ENCODE measurements around the gene PLAGL1.
A peak's percentile ranks its signal among the peaks of the same experiment; 100 is the strongest.

PLAGL1 gene

GRCh38 chr6:143965503-143966171, 42.4 kb downstream of the PLAGL1 start:
- DNase-seq (ENCODE audit: low spot score): no peak

GRCh38 chr6:143964674-143965081, 43.4 kb downstream of the PLAGL1 start:
- DNase-seq (ENCODE audit: low spot score): no peak

DNA sequence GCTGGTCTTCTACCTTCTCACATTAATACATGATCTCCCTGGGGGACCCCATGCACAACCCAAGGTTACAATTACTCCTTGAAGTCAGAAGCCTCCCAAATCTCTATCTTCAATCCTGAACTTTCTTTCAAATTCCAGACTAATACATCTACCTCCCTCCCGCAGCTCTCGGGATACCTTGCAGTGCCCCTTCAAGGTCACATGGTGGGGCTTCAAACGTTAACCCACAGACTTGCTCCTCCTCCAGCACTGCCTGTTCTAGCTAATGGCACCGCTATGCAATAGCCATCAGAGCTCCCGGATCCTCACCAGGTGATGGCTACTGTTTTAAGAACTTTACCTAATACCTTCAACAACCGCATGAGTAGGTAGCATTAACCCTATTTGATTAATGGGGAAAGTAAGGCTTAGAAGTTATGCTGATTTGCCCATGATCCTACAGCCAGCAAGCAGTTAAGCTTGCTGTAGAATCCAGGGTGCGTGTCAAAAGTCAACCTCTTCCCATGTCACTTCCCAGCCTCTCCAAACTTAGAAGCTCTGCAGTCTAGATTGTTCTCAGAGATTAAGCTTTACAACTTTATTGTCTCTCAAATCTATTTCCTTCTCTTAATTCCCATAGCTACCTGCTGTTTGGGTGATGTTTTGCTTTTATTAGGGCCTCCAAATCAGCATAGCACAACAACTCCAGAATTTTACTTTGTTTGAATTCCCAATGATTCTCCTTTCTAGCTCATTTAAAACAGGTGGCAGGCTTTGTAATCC, 44.7 kb downstream of the PLAGL1 start:
- DNase-seq (ENCODE audit: low spot score): no peak

DNA sequence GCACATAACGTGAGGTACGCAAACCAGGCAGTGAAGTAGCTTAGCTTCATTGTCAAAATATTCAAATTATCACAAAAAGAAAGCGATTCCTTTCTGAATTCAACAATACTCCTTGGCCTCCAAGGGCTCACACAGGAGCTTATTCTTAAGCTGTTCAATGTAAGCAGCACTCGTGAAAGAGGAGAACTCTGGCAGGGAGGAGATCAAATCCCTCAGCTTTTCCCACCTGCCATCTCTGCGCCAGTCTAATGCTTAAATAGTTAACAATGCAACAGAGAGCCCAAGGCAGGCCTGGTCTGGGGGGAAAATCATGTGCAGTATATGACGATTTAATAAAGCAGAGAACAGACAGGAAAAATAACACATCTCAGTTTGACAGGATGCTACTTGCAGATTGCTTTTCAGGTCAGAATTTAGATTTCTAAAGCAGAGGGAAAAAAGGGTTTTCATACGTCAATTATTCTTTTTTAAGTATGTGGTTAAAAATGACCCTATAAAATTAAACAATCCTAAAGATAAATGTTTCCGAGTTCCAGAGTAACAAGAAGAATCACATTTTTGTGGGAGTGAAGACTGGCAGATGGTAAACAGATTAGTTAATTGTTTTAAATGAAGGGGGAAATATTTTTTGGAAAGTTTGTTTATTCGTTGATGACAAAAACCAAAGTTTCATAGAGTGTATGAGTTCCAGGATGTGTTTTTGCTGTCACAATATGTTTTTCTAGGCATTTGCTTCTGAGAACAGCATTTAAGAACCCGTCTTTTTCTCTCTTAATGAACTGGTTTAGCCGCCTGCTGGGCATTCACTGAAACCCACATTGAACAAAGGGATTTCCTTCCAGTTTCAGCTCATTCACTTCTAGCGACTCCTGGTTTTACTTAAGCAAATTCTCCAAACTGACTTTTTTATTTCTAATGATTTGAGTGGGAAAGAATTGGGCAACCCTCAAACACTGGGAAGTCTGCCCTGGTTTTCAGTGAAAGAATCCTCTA, 45.9 kb downstream of the PLAGL1 start:
- DNase-seq (ENCODE audit: low spot score): no peak

- DNase-seq (ENCODE audit: low spot score): no peak
Measured at GRCh38 chr6:143961066-143961465, 47.0 kb downstream of the PLAGL1 start.

- no peak for DNase-seq (ENCODE audit: low spot score)
Measured at GRCh38 chr6:143959927-143960326, 48.1 kb downstream of the PLAGL1 start.

DNA sequence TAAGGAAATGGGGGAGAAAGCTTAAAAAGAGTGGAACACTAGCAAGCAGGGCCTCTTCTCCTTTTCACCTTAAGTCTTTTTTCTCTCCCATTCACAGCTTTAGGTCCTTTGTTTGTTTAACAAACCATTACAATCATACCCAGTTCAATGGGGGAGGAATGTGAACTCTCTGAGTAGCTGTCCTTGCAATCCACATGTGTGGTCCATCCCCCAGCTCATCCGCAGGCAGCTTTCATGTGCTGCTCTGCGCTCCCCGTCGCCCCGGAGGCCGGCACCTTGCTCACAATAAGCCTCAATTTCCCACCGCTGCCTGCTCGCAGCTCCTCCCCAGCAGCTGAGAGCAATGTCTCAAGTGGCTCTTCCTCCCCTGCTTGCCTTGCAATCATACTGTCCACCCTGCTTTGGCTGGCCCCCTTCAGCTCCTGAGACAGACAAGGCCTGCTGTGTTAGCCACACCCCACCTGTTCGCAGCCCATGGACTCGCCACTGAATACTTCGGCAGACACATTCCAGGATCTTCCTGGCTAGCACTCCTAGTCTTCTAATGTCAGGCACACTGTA, 49.1 kb downstream of the PLAGL1 start:
- no peak for DNase-seq (ENCODE audit: low spot score)

DNA sequence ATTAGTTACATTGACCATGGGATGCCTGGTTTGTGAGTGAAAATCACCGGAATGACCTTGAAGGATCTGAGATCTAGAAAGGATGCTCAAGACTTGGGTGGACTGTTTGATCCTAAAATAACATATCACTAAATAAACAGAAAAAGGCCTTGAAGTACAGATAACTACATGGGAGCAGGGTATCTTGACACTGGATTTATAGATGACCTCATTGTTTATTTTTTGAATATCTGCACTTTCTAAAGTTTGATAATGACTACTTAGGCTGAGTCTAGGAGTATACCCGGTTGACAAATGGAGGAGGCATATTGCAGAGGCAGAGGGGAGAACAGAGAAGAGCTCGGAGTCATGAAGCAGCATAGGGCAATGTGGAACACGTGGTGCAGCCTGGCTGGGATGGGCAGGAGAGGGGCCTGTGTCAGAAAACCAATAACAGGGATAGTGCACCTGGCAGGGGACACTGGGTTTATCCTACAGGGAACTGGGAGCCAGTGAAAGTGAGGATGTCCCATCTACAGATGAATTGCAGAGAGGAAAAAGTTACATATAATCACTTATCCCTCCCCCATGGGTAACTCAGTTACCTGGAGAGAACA, 50.3 kb downstream of the PLAGL1 start:
- DNase-seq (ENCODE audit: low spot score): no peak

- no peak for DNase-seq (ENCODE audit: low spot score)
Measured at GRCh38 chr6:143955971-143956370, 52.1 kb downstream of the PLAGL1 start.

GRCh38 chr6:143953922-143954321, 54.1 kb downstream of the PLAGL1 start:
- DNase-seq (ENCODE audit: low spot score): no peak

GRCh38 chr6:143952947-143953701, 54.9 kb downstream of the PLAGL1 start:
- no peak for DNase-seq (ENCODE audit: low spot score)

DNA sequence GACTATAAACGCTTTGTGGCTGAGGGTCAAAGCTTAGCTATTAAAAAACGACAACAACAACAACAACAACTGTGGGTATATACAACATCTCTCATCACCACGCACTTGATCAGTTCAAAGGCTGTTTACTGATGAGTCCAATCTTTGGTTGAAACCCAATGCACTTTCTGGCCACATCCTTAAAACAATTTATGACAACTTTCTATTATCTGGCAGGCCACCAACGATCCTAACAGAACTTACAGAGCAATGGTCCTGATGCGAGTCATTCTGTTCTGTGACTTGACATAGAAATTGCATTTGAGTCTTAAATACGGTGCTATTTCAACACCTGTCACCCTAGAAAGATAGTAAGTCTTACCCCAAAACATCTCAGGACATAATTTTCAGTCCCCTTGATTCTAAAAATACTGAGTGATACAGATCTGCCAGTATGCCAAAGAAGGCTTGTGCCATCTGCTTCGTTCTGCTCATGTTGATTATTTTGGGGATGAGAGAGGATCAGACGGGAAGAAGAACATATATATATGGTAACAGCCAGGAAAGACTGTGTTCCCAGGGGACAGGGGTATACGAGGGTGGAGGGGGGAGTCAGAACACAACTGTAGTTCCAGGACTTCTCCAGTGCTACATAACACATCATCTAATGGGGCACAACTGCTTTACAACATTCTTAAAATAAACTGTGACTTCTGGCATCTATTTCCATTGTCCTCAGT, 55.8 kb downstream of the PLAGL1 start:
- DNase-seq (ENCODE audit: low spot score): no peak

DNA sequence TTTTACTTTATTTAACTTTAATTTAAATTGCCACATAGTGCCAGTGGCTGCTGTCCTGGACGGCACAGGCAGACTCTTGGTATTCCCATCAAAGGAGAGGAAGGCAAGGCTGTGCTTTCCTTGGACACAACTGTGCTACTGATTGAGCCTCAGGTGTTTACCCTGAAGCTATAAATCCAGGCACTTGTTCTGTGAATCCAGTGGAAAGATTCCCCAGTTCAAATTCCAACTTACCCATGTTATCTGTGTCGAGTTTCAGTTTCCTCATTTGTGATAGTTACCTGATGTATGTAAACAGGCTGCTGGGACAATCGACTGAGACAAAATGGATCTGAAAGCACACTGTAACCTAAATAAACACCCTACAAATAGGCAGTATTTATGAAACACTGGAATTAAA, 57.2 kb downstream of the PLAGL1 start:
- DNase-seq (ENCODE audit: low spot score): no peak

- no peak for DNase-seq (ENCODE audit: low spot score)
Measured at GRCh38 chr6:143949962-143950361, 58.1 kb downstream of the PLAGL1 start.

DNA sequence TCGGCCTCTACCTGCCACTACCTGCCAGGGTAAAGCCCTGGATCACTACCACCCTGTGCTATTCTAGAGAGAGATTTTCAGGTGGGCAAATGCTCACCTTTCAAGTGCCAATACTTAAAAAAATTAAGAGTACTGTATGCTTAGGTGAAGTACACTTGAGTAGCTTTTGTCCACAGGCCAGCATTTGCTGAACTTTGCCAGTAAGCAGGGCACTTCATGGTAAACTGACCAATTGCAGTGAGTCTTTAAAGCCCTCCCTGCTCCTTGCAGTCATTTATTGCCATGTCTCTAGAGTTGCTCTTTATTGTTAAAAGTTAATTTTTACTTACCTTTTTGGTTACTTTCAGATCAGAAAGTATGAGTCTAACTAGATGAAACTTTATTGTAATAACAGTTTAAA, 58.5 kb downstream of the PLAGL1 start:
- no peak for DNase-seq (ENCODE audit: low spot score)

- DNase-seq (ENCODE audit: low spot score): no peak
Measured at GRCh38 chr6:143948208-143948607, 59.9 kb downstream of the PLAGL1 start.

DNA sequence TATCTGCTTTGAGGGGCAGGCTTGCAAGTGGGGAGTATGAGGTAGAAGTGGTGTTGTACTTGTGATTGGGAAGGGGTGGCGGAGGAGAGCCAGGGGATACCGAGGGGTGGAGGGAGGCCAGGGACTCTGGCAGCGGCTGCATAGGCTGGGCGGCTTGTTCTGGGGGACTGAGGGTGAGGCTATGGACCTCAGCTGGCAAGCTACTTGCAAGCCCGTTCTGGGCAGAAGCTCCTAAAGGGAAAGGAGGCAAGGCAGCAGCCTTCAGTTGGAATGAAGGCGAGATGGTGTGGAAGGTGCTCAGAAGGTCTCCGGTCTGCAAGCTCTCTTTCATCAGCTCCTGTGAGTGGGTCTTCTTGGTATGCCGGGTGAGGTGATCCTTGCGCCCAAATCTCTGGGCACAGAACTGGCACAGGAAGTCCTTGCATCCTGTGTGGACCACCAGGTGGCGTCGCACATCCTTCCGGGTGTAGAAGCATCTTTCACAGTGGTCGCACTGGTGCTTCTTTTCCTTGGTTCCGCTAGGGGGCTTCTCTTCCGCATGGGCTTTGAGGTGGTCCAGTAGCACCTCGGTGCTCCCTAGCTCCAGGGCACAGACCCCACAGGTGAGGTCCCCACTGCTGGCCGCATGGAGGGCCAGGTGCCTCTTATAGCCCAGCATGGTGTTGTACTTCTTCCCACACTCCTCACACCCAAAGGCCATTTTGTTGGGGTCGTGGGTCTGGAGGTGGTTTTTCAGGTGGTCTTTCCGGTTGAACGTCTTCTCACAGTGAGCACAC, 66.0 kb downstream of the PLAGL1 start:
- DNase-seq (ENCODE audit: low spot score): peak; percentile 43

GRCh38 chr6:143940011-143940597, 68.0 kb downstream of the PLAGL1 start:
- DNase-seq (ENCODE audit: low spot score): peak; percentile 61

- DNase-seq (ENCODE audit: low spot score): no peak
Measured at GRCh38 chr6:143939364-143939763, 68.7 kb downstream of the PLAGL1 start.

Measured in HuH-7.5 (cell line).